GM18499 (cell line): ENCODE results near the gene SPATA2.

ENCODE experiments used
- ATAC-seq: cut with Tn5 transposase; IDR thresholded peaks from one replicate; pipeline ENCODE4 v1.9.1; 2021; ENCODE audit warnings: moderate number of reproducible peaks; ENCODE audit not compliant: insufficient read depth, unreplicated experiment

Gene SPATA2

DNA sequence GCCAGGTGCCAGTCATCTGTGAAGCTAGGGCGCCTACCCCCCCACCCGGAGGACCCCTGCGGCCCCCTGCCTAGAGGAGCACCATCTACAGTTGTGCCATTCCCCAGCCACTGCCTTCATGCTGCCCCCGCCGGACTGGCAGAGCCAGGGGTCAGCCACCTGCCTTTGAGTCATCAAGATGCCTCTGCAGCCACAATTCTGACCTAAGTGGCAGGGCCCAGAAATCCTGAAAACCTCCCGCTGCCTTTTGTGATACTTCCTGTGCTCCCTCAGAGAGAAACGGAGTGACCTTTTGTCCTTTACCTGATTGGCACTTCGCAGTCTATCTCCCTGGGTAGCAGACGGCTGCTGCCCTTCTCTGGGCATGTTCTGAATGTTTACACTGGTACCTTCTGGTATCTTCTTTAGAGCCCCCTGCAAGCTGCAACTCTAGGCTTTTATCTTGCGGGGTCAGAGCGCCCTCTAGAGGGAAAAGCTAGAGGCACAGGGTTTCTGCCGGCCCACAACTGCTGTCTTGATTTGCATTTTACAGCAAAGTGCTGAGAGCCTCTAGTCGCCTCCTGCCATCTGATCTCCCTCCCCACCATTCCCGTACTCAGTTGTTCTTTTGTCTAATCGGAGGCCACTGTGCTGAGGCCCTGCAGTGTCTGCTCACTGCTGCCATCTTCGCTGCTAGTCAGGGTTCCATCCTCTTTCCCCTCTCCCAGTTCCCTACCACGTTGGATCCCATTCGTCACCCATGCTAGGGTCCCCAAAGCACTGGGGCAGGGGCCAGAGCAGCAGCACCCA lies 26.9 kb downstream of the SPATA2 start:
- ATAC-seq, result no peak

GRCh38 chr20:49887251-49888211 lies 27.8 kb downstream of the SPATA2 start:
- no peak for ATAC-seq

DNA sequence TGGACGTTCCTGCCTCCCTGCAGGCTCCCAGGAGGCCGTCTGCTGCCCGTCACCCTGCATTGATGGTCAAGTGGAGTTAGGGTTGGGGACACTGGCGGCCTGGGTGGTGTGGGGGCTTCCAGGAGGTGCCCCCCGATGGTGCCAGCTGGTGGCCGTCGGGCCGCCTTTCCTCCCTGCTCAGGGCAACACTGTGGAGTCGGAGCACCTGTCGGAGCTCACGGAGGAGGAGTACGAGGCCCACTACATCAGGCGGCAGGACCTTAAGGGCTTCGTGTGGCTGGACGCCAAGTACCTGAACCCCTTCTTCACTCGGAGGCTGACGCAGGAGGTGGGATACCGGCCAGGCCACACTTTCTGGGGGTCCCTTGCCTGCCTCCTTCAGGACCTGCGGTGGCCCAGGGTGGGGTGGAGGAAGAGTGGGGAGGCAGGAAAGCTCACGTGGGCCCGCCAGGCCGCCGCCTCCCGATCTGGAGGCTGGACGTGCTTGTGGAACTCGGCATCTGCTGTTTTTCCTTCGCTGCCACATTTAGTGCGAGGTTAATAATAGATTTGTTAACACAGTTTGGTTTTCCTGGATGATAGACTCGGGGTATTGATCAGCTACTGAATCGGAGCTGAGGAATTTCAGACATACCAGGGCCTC lies 28.6 kb downstream of the SPATA2 start:
- no peak for ATAC-seq

GRCh38 chr20:49885558-49886332 lies 29.6 kb downstream of the SPATA2 start:
- no peak for ATAC-seq

DNA sequence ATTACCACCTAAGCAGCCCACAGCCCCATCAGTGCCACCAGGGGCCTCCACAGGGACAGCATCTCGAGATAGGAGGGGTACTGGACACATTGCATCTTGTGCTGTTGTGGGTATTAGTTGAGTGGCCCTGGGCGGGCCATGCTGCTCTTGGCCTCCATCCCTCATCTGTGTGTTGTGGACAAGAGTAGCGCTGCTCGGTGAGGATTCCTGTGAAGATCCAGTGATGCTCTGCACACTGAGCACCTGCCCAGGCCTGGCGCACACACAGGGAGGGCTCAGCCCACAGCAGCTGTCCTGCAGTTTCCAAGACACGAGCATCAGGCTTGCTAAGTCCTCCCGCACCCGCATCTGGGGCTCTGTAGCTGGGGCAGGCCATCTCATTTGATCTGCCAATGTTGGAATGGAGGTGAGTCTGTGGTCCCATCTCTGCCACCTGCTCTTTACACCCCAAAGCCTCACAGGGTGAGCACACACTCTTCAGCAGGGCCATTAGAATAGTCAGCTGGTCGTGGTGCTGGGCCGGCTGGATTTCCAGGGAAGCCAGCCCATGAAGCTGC lies 32.0 kb downstream of the SPATA2 start:
- no peak for ATAC-seq

DNA sequence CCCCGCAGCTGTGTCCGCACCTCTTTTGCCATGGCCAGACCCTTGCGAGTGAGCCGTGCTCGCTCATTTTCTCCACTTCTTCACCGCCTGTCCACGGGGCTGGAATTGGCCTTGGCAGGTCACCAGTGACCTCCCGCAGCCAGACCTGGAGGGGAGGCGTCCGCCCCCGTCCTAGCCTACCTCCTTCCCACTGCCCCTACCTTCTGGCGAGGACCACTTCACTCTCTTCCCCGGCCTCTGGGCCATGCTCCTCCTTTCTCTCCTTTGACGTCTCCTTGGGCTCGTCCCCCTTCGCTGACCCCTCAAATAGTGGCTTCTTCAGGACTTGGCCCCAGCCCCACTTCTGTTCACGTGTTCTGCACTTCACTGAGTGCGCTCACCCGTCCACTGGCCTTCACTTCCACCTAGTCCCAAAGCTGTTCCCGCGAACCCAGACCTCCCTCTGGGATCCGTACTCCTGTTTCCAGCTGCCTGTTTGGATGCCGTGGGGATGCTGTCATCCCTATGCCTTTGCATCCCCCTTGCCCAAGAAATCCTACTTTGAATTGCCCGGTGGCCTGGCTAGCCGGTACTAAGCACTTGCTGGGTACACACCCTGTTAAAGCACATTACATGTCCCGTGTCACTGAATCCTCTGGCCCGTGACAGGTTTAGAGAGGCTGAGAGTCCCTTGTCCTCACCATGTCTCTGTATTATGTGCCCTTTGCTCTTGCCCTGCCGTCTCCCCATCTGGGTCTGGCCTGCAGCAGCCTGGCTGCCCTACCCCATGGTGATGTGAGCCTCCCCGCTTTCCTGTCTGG lies 33.0 kb downstream of the SPATA2 start:
- ATAC-seq, result no peak

DNA sequence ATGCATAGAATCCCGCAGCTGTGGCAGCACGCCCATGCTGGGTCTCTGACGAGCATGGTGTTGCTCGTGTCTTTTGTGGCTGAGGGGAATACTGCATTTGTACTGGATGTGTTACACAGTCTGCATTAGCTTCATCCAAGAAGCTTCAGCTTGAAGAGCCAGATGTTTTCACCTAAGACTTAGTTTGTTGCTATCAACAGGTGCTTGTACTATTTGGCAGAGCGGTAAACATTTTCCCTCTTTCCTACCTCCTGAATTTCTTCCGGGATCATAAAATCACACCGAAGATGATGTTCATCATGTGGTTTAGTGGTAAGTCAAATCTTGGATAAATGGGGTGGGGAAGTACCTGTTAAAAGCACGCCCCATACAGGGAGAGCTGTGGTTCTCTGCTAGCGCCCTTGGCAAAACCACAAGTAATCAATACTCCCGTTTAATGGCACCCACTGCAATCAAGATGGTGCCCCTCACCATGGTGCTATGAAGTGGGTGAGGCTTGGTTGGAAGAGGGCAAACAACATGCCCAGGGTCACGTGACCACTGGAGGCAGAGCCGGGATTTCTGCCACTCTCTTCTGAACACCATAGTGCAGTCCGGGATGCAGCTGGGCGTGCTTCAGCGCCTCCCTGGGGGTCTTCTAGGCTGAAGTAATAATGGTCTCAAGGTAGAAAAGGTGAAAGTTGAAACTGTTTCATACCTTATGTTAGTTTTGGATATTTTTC lies 34.4 kb downstream of the SPATA2 start:
- no peak for ATAC-seq

- ATAC-seq, result no peak
Observed at GRCh38 chr20:49880177-49880576, 35.2 kb downstream of the SPATA2 start.

DNA sequence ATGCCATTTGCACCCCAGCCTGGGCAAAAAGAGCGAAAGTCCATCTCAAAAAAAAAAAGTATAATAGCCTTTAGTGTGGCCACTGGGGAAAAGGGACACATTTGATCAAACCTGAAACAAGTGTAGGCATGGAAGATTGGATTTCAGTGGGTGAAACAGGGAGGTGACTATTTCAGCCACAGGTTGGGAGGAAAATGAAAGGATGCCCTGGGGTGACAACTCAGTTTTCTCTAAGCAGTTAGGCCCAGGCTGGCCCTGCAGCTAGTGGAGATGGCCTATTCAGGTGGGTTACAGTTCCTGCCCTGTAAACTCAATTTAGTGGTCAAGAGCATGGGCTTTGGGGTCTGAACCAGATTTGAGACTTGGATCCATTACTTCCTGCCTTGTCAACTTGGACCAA lies 36.4 kb downstream of the SPATA2 start:
- ATAC-seq, result no peak

- no peak for ATAC-seq
Observed at GRCh38 chr20:49877386-49877921, 37.9 kb downstream of the SPATA2 start.

DNA sequence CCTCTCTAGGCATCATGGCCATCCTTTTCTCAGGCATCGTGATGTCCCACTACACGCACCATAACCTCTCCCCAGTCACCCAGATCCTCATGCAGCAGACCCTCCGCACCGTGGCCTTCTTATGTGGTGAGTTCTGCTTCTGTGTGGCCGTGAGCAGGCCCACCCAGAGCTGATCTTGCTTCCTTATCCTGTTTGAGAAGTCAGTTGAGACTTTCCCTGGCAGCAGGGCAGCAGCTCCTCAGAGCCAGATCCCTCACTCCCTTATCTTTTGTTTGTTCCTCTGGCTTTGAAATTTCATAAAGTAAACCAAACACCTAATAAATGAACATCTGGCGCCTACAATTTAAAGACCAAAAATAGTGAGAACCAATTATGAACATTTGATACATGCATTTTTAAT lies 40.6 kb downstream of the SPATA2 start:
- ATAC-seq, result no peak

GRCh38 chr20:49872056-49872455 lies 43.3 kb downstream of the SPATA2 start:
- no peak for ATAC-seq

GRCh38 chr20:49871391-49871948 lies 43.9 kb downstream of the SPATA2 start:
- no peak for ATAC-seq

- ATAC-seq, result no peak
Observed at GRCh38 chr20:49870261-49870660, 45.1 kb downstream of the SPATA2 start.

DNA sequence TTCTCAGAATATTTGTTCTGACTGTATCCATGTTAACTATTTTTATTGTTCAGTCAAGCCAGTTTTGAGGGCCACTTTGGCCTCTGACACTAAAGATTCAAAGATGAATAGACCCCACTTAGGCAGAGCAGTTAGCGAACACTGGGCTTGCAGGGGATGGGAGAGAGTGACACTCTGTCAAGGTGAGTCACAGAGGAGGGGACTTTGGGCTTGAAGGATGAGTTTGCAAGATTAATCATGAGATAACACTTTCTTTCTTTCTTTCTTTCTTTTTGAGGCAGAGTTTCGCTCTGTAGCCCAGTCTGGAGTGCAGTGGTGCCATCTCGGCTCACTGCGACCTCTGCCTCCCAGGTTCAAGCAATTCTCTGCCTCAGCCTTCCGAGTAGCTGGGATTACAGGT lies 46.4 kb downstream of the SPATA2 start:
- ATAC-seq, result no peak

DNA sequence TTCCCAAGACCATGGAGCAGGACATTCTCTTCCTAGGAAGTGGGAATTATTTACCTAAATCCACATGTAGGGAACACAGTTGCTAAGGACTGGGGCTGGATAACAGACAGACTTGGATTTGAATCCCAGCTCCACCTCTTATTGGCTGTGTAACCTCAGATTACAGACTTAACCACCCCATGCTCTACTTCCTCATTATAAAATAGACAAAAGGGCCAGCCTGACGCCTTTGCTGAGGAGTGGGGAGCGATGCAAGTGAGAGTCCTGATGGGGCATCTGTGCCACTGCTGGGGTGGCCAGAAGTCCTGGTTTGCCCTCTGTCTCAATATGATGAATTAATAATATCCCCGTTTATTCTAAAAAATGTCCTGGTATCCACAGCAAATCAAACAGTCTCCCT lies 46.8 kb downstream of the SPATA2 start:
- ATAC-seq, result no peak

DNA sequence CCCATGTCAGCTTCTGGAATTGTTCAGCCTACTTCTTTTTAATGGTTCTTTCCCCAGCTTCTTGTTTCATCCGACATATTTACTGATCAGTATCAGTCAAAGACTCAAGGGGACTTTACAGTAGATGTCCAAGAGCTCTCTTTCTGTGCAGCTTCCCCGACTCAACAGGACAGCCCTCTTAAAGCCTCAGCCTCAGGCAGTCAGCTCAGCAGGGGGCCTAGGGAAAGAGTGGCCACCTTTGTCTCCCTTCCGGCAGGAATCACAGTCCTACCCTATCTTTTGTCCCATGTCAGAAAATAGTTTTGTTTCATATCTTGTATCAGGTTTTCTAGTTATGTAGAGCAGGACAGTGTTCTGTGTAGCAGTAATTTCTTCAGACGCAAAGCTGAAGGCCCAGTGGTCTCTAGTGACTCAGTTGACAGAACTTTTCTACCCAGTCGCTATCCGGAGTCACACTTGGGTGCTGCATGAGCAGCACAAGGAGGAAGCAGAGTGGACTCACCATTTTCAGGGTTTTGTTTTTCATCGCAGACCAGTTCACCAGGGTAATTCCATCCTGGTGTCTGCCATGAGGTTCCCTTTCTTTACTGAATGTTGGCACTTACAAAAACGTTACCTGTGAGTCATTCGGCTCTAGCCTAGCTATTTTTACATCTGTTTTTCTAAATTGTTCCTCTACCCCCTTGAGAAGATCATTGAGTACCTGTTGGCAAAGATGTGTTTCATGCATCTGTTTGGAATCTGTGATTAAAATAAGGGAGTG lies 47.7 kb downstream of the SPATA2 start:
- ATAC-seq, result no peak
